GM21737 (cell line): ENCODE data around the gene IGFBP2.

Source experiments
- ATAC-seq: cut with Tn5 transposase; IDR thresholded peaks from one replicate; pipeline ENCODE4 v1.9.1; 2021; ENCODE audit warnings: mild to moderate bottlenecking, moderate library complexity; ENCODE audit not compliant: unreplicated experiment

IGFBP2 gene

GRCh38 chr2:216636551-216637450 is 3.6 kb downstream of the IGFBP2 start:
- no peak for ATAC-seq

- ATAC-seq: no peak
Measured at GRCh38 chr2:216637472-216637871, 4.3 kb downstream of the IGFBP2 start.

- no peak for ATAC-seq
Measured at GRCh38 chr2:216643986-216644659, 10.9 kb downstream of the IGFBP2 start.

GRCh38 chr2:216644842-216645635 is 11.8 kb downstream of the IGFBP2 start:
- ATAC-seq: no peak

GRCh38 chr2:216645636-216645950 is 12.4 kb downstream of the IGFBP2 start:
- ATAC-seq: no peak

GRCh38 chr2:216646116-216646515 is 12.9 kb downstream of the IGFBP2 start:
- no peak for ATAC-seq

GRCh38 chr2:216648105-216648504 is 14.9 kb downstream of the IGFBP2 start:
- no peak for ATAC-seq

GRCh38 chr2:216649574-216649973 is 16.4 kb downstream of the IGFBP2 start:
- ATAC-seq: no peak

GRCh38 chr2:216650626-216651257 is 17.5 kb downstream of the IGFBP2 start:
- no peak for ATAC-seq

- ATAC-seq: no peak
Measured at GRCh38 chr2:216651351-216651881, 18.2 kb downstream of the IGFBP2 start.

- no peak for ATAC-seq
Measured at GRCh38 chr2:216652566-216652965, 19.3 kb downstream of the IGFBP2 start.

- no peak for ATAC-seq
Measured at GRCh38 chr2:216653093-216653799, 20.0 kb downstream of the IGFBP2 start.

GRCh38 chr2:216653931-216654365 is 20.7 kb downstream of the IGFBP2 start:
- no peak for ATAC-seq

- no peak for ATAC-seq
Measured at GRCh38 chr2:216654528-216655052, 21.4 kb downstream of the IGFBP2 start.

- no peak for ATAC-seq
Measured at GRCh38 chr2:216657086-216657855, 24.1 kb downstream of the IGFBP2 start.

GRCh38 chr2:216657980-216658379 is 24.8 kb downstream of the IGFBP2 start:
- no peak for ATAC-seq

GRCh38 chr2:216658757-216659156 is 25.5 kb downstream of the IGFBP2 start:
- ATAC-seq: no peak

GRCh38 chr2:216659276-216659675 is 26.1 kb downstream of the IGFBP2 start:
- ATAC-seq: no peak

GRCh38 chr2:216660496-216660895 is 27.3 kb downstream of the IGFBP2 start:
- ATAC-seq: no peak
